GM12875 (cell line): ENCODE measurements around the gene COL23A1.

Source experiments
- H3K4me3 ChIP-seq: one replicate; pipeline ENCODE4 v1.5.1; 2011; ENCODE audit warnings: low read depth, low read length, control low read depth
- TF ChIP-seq, protein P1 (sequence below): IDR thresholded peaks from 2 replicates; pipeline ENCODE4 v1.5.1; 2011; ENCODE audit warnings: low read depth, mild to moderate bottlenecking, control low read depth, inconsistent platforms, low read length, moderate library complexity, borderline replicate concordance; ENCODE audit not compliant: insufficient read depth

Gene COL23A1

DNA sequence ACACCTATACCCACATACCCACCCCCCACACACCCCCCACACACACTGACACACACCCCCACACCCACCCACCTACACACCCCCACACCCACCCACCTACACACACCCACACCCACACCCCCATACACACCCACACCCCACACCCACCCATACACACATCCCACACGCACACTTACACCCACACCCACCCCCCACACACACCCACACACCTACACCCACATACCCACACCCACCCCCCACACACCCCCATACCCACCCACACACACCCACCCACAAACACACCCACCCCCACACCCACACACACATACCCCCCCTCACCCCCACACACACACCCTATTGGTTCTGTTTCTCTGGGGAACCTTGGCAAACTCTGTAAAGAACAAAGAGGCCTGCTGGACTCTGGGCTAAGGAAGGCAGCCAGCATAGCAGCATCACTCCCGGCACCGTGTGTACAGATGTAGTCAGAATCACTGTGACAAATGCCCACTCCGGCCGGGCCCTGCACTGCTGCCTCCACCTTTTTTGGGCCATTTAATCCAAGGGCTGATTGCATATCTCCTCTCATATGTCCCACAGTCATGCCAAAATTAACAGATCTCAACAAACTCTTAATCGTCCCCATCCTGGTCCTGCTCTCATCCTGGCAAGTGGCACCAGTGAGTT is 42.3 kb downstream of the COL23A1 start:
- TF ChIP-seq, protein P1, sequence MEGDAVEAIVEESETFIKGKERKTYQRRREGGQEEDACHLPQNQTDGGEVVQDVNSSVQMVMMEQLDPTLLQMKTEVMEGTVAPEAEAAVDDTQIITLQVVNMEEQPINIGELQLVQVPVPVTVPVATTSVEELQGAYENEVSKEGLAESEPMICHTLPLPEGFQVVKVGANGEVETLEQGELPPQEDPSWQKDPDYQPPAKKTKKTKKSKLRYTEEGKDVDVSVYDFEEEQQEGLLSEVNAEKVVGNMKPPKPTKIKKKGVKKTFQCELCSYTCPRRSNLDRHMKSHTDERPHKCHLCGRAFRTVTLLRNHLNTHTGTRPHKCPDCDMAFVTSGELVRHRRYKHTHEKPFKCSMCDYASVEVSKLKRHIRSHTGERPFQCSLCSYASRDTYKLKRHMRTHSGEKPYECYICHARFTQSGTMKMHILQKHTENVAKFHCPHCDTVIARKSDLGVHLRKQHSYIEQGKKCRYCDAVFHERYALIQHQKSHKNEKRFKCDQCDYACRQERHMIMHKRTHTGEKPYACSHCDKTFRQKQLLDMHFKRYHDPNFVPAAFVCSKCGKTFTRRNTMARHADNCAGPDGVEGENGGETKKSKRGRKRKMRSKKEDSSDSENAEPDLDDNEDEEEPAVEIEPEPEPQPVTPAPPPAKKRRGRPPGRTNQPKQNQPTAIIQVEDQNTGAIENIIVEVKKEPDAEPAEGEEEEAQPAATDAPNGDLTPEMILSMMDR = no peak
- H3K4me3 ChIP-seq = no peak overlapping the region

GRCh38 chr5:178547052-178547666 is 43.0 kb downstream of the COL23A1 start:
- TF ChIP-seq, protein P1 = no peak
- no peak overlapping the region for H3K4me3 ChIP-seq

DNA sequence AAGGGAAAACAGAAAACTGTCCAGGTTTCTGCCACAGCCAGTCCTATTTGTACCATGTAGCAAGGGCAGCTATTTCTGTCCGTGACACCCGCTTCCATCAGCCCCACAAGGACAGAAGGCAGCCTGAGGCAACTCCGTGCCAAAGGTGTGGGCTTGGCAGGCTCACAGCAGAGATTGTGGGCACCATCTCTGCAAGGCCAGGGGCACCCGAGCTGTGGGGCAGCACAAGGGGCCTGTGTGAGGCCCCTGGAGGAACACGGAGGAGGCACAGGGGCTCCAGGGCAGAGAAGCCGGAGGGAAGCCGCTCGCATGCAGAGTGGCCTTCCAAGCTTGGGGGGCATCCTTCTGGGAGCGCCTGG is 43.5 kb downstream of the COL23A1 start:
- H3K4me3 ChIP-seq = no peak overlapping the region
- TF ChIP-seq, protein P1 = no peak

GRCh38 chr5:178545941-178546674 is 44.1 kb downstream of the COL23A1 start:
- no peak overlapping the region for H3K4me3 ChIP-seq
- TF ChIP-seq, protein P1 = no peak

- no peak overlapping the region for H3K4me3 ChIP-seq
- TF ChIP-seq, protein P1 = no peak
These were observed 45.0 kb downstream of the COL23A1 start for GRCh38 chr5:178545176-178545575.

DNA sequence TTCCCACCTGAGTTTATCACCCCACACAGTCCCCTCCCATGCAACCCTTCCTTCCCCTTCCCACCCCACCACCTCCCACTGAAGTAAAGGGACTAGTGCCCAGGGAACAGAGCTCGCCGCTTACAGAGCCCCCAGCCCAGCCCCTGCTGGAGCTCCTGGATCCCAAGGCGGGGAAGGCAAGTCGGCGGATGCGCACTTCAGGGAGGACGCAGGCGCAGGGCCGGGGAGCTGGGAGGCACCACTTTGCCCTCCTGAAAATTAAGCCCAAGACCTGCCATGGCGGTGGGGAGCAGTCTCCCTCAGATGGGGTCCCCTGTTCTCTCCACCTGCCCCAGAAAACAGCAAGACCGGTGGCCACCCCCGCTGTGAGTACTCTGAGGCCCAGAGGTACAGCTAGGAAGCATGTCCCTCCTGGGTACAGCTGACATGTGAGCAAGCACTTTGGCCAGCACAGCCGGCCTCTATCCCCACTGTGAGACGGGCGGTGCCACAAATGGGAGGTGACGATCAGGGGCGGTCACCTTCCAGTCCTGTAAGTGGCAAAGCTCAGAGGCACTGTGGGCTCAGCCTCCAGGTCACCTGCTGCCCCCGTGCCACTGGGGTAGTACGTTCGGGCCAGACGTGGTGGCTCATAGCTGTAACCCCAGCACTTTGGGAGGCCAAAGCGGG is 45.9 kb downstream of the COL23A1 start:
- TF ChIP-seq, protein P1 = no peak
- no peak overlapping the region for H3K4me3 ChIP-seq
